Measurements from ENCODE around the gene DRAM1.

DNA sequence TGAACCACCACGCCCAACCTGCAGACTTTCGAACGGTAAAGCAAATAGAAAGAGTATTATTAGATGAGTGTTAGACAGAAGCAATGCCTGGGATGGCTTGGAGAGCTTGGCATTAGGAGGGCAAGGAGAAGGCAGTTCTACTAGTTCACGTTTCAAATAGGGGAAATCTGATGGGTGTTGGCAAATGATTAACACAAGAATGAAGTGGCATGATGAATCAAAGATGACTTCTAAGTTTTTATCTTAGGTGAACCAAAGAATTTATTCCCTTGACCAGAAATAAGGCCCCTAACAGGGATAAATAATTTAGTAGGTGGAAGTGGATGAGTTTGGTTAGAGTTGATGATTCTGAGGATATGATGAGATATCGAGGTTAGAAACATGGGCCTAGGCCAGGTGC is 38.5 kb downstream of the DRAM1 start:
- TF ChIP-seq CTCF (IDR thresholded peaks at IDR 0.05; ENCODE audit: low read depth, low read length, poor library complexity, severe bottlenecking) (no peak), EZH2phosphoT487 (IDR thresholded peaks at IDR 0.05; ENCODE audit: borderline replicate concordance, low read length) (no peak)
